T47D (cell line): ENCODE results near the gene GLB1L.
A peak's percentile ranks its signal among the peaks of the same experiment; 100 is the strongest.
"Not testable (repeated sequence)": the region's sequence is repeated elsewhere in the genome, so short reads cannot be mapped to it uniquely, and the experiment has no call there.

ENCODE experiments used
- DNase-seq, 2 experiments: peaks; one replicate each; pipeline versions ENCODE4 v3.0.0 to v3.0.0-alpha.2; 2011 to 2012; ENCODE audit warnings: low read depth in 1 of 2, low spot score in 1 of 2
- JUND ChIP-seq: IDR thresholded peaks from 2 replicates; pipeline ENCODE4 v1.6.1; 2012; ENCODE audit warnings: low read depth
- in situ Hi-C: cut with HindIII; loops from 2 replicates; pipeline ENCODE4 v1.10.0; 2016; ENCODE audit warnings: low sequenced_read_pairs, low pct_unique_long_range_greater_than_20kb

GLB1L gene

GRCh38 chr2:219210196-219210885 lies 34.9 kb downstream of the GLB1L start:
- no peak for DNase-seq
- no peak for TF ChIP-seq JUND
- in situ Hi-C loops = no loop called here

GRCh38 chr2:219209236-219210195 lies 35.7 kb downstream of the GLB1L start:
- in situ Hi-C loops = no loop called here
- no peak for DNase-seq
- no peak for TF ChIP-seq JUND

- in situ Hi-C loops = no loop called here
- DNase-seq = peak in 1 of 2 experiments; percentile 11
- no peak for TF ChIP-seq JUND
Measured at GRCh38 chr2:219207884-219208740, 37.1 kb downstream of the GLB1L start.

GRCh38 chr2:219207134-219207883 lies 37.9 kb downstream of the GLB1L start:
- no peak for TF ChIP-seq JUND
- in situ Hi-C loops = no loop called here
- DNase-seq = no peak

GRCh38 chr2:219206328-219207133 lies 38.7 kb downstream of the GLB1L start, which contains the start of gene ZFAND2B:
TSS of gene ZFAND2B (plus strand) at chr2:219206782. CDS start at chr2:219206988, 206 bp downstream.
- DNase-seq = peak; percentile 85 to 93
- TF ChIP-seq JUND = no peak
- in situ Hi-C loops = no loop called here

- TF ChIP-seq JUND = no peak
- in situ Hi-C loops = no loop called here
- DNase-seq = no peak
Measured at GRCh38 chr2:219205981-219206327, 39.3 kb downstream of the GLB1L start.

- no peak for DNase-seq
- no peak for TF ChIP-seq JUND
- in situ Hi-C loops = no loop called here
Measured at GRCh38 chr2:219205165-219205538, 40.1 kb downstream of the GLB1L start.

GRCh38 chr2:219204425-219205164 lies 40.6 kb downstream of the GLB1L start:
- in situ Hi-C loops = no loop called here
- no peak for TF ChIP-seq JUND
- DNase-seq = no peak

- DNase-seq, in situ Hi-C loops: not testable (repeated sequence)
Measured at GRCh38 chr2:219201331-219201730, 43.9 kb downstream of the GLB1L start.

- DNase-seq, in situ Hi-C loops: not testable (repeated sequence)
Measured at GRCh38 chr2:219200502-219201326, 44.5 kb downstream of the GLB1L start.
